ENCODE results near the gene ADGRA1.

ADGRA1 gene

GRCh38 chr10:133115976-133116375 is 28.3 kb downstream of the ADGRA1 start:
- no peak for DNase-seq
- Histone ChIP-seq H3K27ac (ENCODE audit: low read length) (no peak overlapping the region), H3K9me2 (replicated peaks; ENCODE audit: insufficient read depth, low read length) (no peaks in the 10 kb centered on the region), H3K36me3 (replicated peaks; ENCODE audit: insufficient read depth, low read length) (no peaks in the 10 kb centered on the region), H3K79me2 (ENCODE audit: low read length) (no peaks in the 10 kb centered on the region), H3K4me2 (ENCODE audit: low read depth, low read length) (no peak overlapping the region), H4K20me1 (ENCODE audit: insufficient read depth, low read length) (no peaks in the 10 kb centered on the region), H3K4me3 (ENCODE audit: low read length) (no peak overlapping the region), H3K9ac (ENCODE audit: low read length) (no peak overlapping the region), H3K9me3 (replicated peaks; ENCODE audit: insufficient read depth, low read length) (no peaks in the 10 kb centered on the region), H2AFZ (ENCODE audit: low read length) (no peak overlapping the region), H3K4me1 (ENCODE audit: low read length) (no peaks in the 10 kb centered on the region), H3F3A (ENCODE audit: insufficient read depth, low read length) (no peaks in the 10 kb centered on the region), H3K27me3 (replicated peaks; ENCODE audit: insufficient read depth, low read length) (no peaks in the 10 kb centered on the region; the same call in none of the 2 replicates)
- TF ChIP-seq CTCF (IDR thresholded peaks at IDR 0.05; ENCODE audit: low read length) (no peak), EZH2phosphoT487 (IDR thresholded peaks at IDR 0.05; ENCODE audit: low read length) (no peak), EZH2 (optimal IDR thresholded peaks at IDR 0.05; ENCODE audit: low read depth, low read length) (no peak)

GRCh38 chr10:133116455-133116854 is 28.7 kb downstream of the ADGRA1 start:
- no peaks in the 10 kb centered on the region for H3K4me1 ChIP-seq (ENCODE audit: low read length)
- no peaks in the 10 kb centered on the region for H4K20me1 ChIP-seq (ENCODE audit: insufficient read depth, low read length)
- no peak overlapping the region for H2AFZ ChIP-seq (ENCODE audit: low read length)
- no peak for TF ChIP-seq EZH2 (optimal IDR thresholded peaks at IDR 0.05; ENCODE audit: low read depth, low read length)
- TF ChIP-seq EZH2phosphoT487 (IDR thresholded peaks at IDR 0.05; ENCODE audit: low read length), result no peak
- no peak for TF ChIP-seq CTCF (IDR thresholded peaks at IDR 0.05; ENCODE audit: low read length)
- H3K4me3 ChIP-seq (ENCODE audit: low read length), result no peak overlapping the region
- H3K27ac ChIP-seq (ENCODE audit: low read length), result no peak overlapping the region
- no peaks in the 10 kb centered on the region for H3F3A ChIP-seq (ENCODE audit: insufficient read depth, low read length)
- no peak overlapping the region for H3K9ac ChIP-seq (ENCODE audit: low read length)
- no peaks in the 10 kb centered on the region for H3K9me3 ChIP-seq (replicated peaks; ENCODE audit: insufficient read depth, low read length)
- no peaks in the 10 kb centered on the region for H3K79me2 ChIP-seq (ENCODE audit: low read length)
- no peaks in the 10 kb centered on the region; the same call in none of the 2 replicates for H3K27me3 ChIP-seq (replicated peaks; ENCODE audit: insufficient read depth, low read length)
- no peak overlapping the region for H3K4me2 ChIP-seq (ENCODE audit: low read depth, low read length)
- H3K36me3 ChIP-seq (replicated peaks; ENCODE audit: insufficient read depth, low read length), result no peaks in the 10 kb centered on the region
- no peaks in the 10 kb centered on the region for H3K9me2 ChIP-seq (replicated peaks; ENCODE audit: insufficient read depth, low read length)
- no peak for DNase-seq

- Histone ChIP-seq H2AFZ (ENCODE audit: low read length) (no peak overlapping the region), H3K36me3 (replicated peaks; ENCODE audit: insufficient read depth, low read length) (no peaks in the 10 kb centered on the region), H3K9me3 (replicated peaks; ENCODE audit: insufficient read depth, low read length) (no peaks in the 10 kb centered on the region)
Observed at GRCh38 chr10:133117036-133117687, 29.4 kb downstream of the ADGRA1 start.

More at GRCh38 chr10:133117036-133117687, 29.4 kb downstream of the ADGRA1 start:
- DNase-seq, result no peak
- no peak overlapping the region for H3K4me2 ChIP-seq (ENCODE audit: low read depth, low read length)
- no peaks in the 10 kb centered on the region for H3K9me2 ChIP-seq (replicated peaks; ENCODE audit: insufficient read depth, low read length)
- no peaks in the 10 kb centered on the region for H3K79me2 ChIP-seq (ENCODE audit: low read length)
- H3K27ac ChIP-seq (ENCODE audit: low read length), result no peak overlapping the region
- H3K4me1 ChIP-seq (ENCODE audit: low read length), result no peaks in the 10 kb centered on the region
- no peak overlapping the region for H3K4me3 ChIP-seq (ENCODE audit: low read length)
- TF ChIP-seq EZH2 (optimal IDR thresholded peaks at IDR 0.05; ENCODE audit: low read depth, low read length) (no peak), EZH2phosphoT487 (IDR thresholded peaks at IDR 0.05; ENCODE audit: low read length) (no peak), CTCF (IDR thresholded peaks at IDR 0.05; ENCODE audit: low read length) (no peak)
- H4K20me1 ChIP-seq (ENCODE audit: insufficient read depth, low read length), result no peaks in the 10 kb centered on the region
- H3F3A ChIP-seq (ENCODE audit: insufficient read depth, low read length), result no peaks in the 10 kb centered on the region
- no peak overlapping the region for H3K9ac ChIP-seq (ENCODE audit: low read length)
- no peaks in the 10 kb centered on the region; the same call in none of the 2 replicates for H3K27me3 ChIP-seq (replicated peaks; ENCODE audit: insufficient read depth, low read length)

All from MM.1S (cell line).